Fibroblast of villous mesenchyme (primary cell): ENCODE data around the gene C8G. TPM values are rescaled to one million over a fixed set of nuclear protein-coding genes. Genes with fewer than 3 reads are reported as not detected.

Source experiments
- DNase-seq: peaks from one replicate; pipeline ENCODE4 v3.0.0-alpha.2; 2010; ENCODE audit warnings: low read depth
- H3K4me3 ChIP-seq: 2 replicates; pipeline ENCODE4 v1.5.1; 2011; ENCODE audit warnings: low read depth, mild to moderate bottlenecking, low read length
- total RNA-seq: library from RNA; depleted of rRNA; stranded (reverse); fragments of >200 nt; gene quantifications from 2 replicates; pipeline ENCODE4 v1.2.3, GENCODE V29; 2012
- TF ChIP-seq, protein P1 (sequence below): IDR thresholded peaks from 2 replicates; pipeline ENCODE4 v1.5.1; 2012; ENCODE audit warnings: low read depth, mild to moderate bottlenecking, low read length; ENCODE audit not compliant: insufficient read depth

The C8G gene
- total RNA-seq, 1 donor, result 0.86 TPM

DNA sequence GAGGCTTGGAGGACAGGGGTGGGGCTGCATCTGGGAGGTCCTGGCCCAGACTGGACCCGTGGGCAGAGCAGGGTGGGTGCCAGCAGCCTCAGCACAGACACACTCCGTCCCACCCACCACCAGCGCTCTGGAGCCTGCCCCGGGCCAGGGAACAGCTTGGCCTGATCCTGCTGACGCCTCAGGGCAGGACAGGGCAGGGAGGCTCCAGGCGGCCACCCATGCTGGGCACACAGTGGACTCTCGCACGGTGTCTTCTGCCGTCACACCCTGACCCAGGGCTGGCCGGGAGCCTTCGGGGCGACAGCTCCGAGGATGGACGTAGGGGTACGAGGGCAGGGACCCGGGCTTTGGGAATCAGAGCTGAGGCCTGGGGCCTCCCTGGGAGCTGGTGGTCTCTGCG, 24.1 kb downstream of the C8G start:
- TF ChIP-seq, protein P1, sequence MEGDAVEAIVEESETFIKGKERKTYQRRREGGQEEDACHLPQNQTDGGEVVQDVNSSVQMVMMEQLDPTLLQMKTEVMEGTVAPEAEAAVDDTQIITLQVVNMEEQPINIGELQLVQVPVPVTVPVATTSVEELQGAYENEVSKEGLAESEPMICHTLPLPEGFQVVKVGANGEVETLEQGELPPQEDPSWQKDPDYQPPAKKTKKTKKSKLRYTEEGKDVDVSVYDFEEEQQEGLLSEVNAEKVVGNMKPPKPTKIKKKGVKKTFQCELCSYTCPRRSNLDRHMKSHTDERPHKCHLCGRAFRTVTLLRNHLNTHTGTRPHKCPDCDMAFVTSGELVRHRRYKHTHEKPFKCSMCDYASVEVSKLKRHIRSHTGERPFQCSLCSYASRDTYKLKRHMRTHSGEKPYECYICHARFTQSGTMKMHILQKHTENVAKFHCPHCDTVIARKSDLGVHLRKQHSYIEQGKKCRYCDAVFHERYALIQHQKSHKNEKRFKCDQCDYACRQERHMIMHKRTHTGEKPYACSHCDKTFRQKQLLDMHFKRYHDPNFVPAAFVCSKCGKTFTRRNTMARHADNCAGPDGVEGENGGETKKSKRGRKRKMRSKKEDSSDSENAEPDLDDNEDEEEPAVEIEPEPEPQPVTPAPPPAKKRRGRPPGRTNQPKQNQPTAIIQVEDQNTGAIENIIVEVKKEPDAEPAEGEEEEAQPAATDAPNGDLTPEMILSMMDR, result no peak
- no peak overlapping the region for H3K4me3 ChIP-seq
- no peak for DNase-seq

DNA sequence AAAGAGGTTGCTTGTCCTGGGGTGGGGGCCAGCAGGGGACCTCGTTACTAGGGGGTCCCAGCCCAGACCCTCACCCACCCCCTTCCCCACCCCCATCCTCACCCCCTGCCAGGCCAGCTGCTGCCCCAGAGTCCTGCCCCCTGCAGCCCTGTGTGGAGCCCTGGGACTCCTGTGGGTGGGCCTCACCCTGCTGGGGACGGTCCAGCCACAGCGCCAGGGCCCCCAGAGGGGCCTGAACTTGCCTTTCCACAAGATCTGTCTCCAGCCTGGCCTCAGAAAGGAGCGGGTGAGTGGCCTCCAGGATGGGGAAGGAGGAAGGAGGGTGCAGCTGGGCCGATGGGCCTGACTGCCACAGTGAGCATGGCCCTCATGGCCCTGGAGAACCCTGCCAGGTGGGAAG, 24.7 kb downstream of the C8G start:
- no peak overlapping the region for H3K4me3 ChIP-seq
- TF ChIP-seq, protein P1, result no peak
- DNase-seq, result no peak

DNA sequence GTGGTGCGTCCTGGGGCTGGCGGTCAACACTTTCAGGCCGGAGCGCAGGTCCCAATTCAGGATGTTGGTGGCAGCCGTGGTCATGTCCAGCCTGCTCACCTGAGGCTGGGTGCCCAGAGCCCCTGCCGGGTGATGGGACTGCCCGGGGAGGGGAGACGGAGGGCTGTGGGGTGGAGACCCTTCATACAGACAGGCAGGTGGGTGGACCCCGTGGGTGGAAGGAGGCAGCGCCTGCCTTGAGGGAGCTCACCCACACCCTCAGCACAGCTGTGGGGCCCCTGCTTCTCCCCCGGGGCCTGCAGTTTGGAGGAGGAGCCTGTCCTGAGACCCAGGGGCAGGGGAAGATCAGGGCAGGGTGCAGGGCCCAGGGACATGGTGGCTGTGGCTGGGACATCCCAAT, 25.3 kb downstream of the C8G start:
- TF ChIP-seq, protein P1, result no peak

DNA sequence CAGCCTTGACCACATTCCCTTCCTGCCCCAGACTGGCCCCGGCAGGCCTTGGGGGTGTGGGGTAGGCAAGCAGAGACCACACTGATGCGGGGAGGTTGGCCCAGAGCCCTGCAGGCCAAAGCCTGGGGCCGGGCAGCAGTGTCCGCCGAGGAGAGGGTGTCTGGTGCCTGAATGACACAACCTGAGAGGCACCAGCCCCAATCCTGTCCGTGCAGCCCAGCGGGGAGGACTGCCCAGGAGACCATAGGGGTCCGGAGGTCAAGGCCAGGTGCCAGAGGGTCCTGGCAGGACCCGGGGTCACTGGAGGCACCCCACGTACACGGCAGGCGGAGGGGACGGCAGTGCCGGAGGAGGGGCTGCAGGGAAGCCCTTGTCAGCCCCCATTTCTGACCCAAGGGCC, 26.7 kb downstream of the C8G start:
- DNase-seq, result no peak
- TF ChIP-seq, protein P1, result no peak
- no peak overlapping the region for H3K4me3 ChIP-seq

More for the DNA sequence above, 25.3 kb downstream of the C8G start:
- H3K4me3 ChIP-seq, result no peak overlapping the region
- DNase-seq, result no peak

DNA sequence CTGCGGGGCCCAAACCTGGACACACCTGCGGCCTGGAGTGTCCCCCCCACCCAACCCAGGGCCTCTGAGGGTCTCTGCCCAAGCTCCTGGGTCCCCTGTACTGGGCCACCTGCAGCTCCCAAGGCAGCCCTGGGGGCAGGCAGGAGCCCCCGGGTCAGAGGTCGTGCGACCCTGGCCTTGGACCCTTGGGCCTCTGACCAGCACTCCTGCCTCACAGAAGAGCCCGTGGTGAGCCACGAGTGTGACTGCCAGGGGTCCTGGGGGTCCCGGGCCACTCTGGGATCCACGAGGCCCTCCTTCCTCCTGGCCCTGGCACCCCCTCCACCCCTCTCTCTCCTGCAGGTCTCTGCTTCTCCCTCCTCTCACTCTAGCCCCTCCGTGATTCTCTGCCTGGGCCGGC, 27.3 kb downstream of the C8G start:
- DNase-seq, result no peak
- H3K4me3 ChIP-seq, result no peak overlapping the region
- TF ChIP-seq, protein P1, result no peak

DNA sequence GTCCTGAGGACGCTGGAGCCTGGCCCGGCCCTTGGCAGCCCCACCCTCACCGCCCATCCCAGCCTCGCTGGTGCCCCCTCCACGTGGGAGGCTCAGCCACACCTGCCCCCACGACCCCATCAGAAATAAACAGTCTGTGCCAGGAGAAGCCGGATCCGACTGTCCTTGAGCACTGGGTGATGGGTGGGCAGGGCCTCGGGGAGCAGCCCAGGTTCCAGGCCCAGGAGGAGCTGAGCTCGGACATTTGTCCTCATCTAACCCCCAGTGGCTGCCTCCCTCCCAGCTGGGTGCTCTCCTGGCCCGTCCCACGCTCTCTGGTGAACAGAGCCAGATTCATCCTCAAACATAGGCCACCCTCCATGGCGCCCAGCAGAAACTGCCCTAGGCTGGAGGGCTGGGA, 27.7 kb downstream of the C8G start:
- no peak overlapping the region for H3K4me3 ChIP-seq
- DNase-seq, result no peak
- TF ChIP-seq, protein P1, result no peak

DNA sequence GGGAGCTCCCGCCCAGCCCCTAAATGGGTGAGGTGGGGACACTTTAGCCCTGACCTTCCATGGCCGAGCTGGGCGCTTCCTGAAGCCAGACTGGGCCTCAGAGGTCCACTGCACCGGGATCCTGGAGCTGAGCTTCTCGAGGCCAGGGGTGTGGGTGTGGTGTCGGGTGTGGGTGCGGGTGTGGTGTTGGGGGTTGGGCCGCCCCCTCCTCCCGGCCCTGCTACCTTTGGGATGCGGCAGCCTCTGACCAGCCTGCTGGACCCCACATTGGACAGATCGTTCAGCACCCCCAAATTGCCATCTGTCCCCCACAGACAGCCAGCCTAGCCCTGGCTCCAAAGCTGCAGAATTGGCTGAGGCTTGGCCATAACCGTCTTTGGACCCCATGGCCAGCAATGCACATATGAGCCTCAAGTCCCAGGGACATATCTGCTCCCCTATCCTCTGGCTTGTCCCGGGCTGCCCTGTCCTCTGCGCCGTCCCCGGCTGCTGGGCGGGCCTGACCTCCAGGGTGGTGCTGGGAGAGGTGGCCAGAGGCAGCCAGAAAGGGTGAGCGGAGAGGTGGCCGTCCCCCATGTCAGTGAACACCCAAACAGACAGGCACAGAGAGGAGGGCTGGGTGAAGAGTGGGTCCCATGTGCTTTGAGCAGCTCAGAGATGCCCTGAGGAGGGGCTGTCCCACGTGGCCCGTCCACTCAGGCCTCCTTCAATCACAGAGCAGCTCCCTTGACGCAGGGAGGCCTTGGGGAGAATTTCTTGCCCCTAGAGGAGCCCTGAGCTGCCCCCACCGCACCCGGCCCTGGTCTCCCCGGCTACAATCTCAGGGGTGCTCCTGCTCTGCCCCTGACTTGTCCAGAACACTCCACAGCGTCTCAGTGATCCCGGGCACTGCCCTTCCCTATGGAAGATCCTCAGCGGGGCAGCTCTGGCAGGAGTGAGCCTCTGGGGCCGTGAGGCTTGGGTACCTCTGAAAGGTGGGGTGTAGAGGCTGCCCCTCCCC, 28.9 kb downstream of the C8G start:
- TF ChIP-seq, protein P1, result no peak
- DNase-seq, result no peak
- no peak overlapping the region for H3K4me3 ChIP-seq
